Omental fat pad (tissue), 4 donors: Measurements from ENCODE around the gene RHEX. TPM values are rescaled to one million over a fixed set of nuclear protein-coding genes. Genes with fewer than 3 reads are reported as not detected.
A peak's percentile ranks its signal among the peaks of the same experiment; 100 is the strongest.
"Not testable (repeated sequence)": the region's sequence is repeated elsewhere in the genome, so short reads cannot be mapped to it uniquely, and the experiment has no call there.

Source experiments
- ATAC-seq: fragments of 150-250 bp; one replicate; pipeline ENCODE4 v1.9.1; 2016; ENCODE audit warnings: mild to moderate bottlenecking, moderate library complexity; ENCODE audit not compliant: low FRiP score
- DNase-seq: peaks from one replicate; pipeline ENCODE4 v3.0.0-alpha.2; 2019; ENCODE audit warnings: low spot score
- CTCF ChIP-seq, 3 donors: fragments of 450-650 bp; IDR thresholded peaks; one replicate each; pipeline ENCODE4 v1.5.1; 2016 to 2017; ENCODE audit warnings: antibody characterized with exemption in 3 of 3, mild to moderate bottlenecking in 3 of 3, moderate library complexity in 2 of 3
- total RNA-seq, 4 donors: library from RNA; depleted of rRNA; stranded (reverse); fragments of >200 nt; gene quantifications; one replicate each; pipeline ENCODE4 v1.1.0, GENCODE V29; 2016

The RHEX gene
- total RNA-seq = 1 to 10 TPM; 1.1 to 5.4 (median 1.8) TPM

DNA sequence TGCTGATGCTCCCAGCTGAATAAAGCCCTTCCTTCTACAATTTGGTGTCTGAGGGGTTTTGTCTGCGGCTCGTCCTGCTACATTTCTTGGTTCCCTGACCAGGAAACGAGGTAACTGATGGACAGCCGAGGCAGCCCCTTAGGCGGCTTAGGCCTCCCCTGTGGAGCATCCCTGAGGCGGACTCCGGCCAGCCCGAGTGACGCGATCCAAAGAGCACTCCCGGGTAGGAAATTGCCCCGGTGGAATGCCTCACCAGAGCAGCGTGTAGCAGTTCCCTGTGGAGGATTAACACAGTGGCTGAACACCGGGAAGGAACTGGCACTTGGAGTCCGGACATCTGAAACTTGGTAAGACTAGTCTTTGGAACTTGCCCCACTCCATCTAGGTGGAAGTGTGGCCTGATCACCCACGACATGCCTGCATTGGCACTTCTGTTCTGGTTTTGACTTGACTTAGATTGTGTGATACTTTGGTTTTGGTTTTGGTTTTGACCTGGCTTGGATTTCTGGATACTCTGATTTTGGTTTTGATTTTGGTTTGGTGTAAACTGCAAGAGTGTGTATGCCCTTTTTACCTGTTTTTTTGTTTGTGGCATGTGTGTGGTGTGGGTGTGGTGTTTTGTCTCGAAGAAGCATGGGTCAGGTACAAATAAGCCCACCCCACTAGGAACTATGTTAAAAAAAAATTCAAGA, at the start of gene RHEX:
RHEX (plus strand) TSS at position 255 of the 692 bp plus-strand sequence. CDS start 44,656 bp downstream, outside the sequence.
- ATAC-seq, DNase-seq: not testable (repeated sequence)

GRCh38 chr1:206003854-206004800, 48.8 kb upstream of the RHEX start:
- no peak for DNase-seq
- no peak for TF ChIP-seq CTCF (IDR thresholded peaks at IDR 0.05)
- no peak for ATAC-seq

- no peak for TF ChIP-seq CTCF (IDR thresholded peaks at IDR 0.05)
- DNase-seq = no peak
- ATAC-seq = peak; percentile 2
Observed at GRCh38 chr1:206004826-206005225, 48.1 kb upstream of the RHEX start.

GRCh38 chr1:206005234-206005633, 47.7 kb upstream of the RHEX start:
- ATAC-seq (peak; percentile 22), DNase-seq (no peak)
- TF ChIP-seq CTCF (IDR thresholded peaks at IDR 0.05) = no peak

GRCh38 chr1:206005778-206006180, 47.2 kb upstream of the RHEX start:
- no peak for DNase-seq
- TF ChIP-seq CTCF (IDR thresholded peaks at IDR 0.05) = no peak
- ATAC-seq = no peak

- TF ChIP-seq CTCF (IDR thresholded peaks at IDR 0.05) = no peak
- no peak for ATAC-seq
- no peak for DNase-seq
Observed at GRCh38 chr1:206006946-206007345, 46.0 kb upstream of the RHEX start.

DNA sequence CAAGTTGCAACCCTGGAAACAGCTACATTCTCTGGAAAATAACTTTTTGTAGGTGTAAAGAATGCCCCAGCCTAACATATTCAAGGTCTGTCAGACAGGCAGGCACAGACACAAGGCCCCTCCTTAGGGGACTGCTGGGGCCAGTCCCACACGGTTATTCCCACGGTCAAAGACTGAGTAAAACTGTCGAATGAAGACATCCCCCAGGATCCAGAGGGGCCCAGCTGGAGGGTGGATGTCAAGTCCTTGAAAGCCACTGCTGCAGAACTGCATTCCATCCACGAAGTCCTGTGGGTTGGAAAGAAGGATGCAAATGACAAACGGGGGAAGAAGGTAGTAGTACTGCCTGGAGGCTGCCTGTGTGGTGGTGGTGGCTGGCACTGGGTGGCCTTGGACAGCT, 42.9 kb upstream of the RHEX start:
- TF ChIP-seq CTCF (IDR thresholded peaks at IDR 0.05) = no peak
- no peak for ATAC-seq
- DNase-seq = no peak
